Upper lobe of right lung (tissue), 1 donor: ENCODE measurements around the gene ZNF71. TPM values are rescaled to one million over a fixed set of nuclear protein-coding genes. Genes with fewer than 3 reads are reported as not detected.

Source experiments
- ATAC-seq: fragments of 200-7000 bp; cut with Tn5 transposase; one replicate; pipeline ENCODE4 v1.9.1; 2020; ENCODE audit warnings: mild to moderate bottlenecking, moderate library complexity
- DNase-seq: peaks from one replicate; pipeline ENCODE4 v3.0.0-alpha.2; 2020
- H3K27ac ChIP-seq: fragments of 200-600 bp; one replicate; pipeline ENCODE4 v1.8.0; 2022
- H3K27me3 ChIP-seq: fragments of 200-600 bp; one replicate; pipeline ENCODE4 v1.8.0; 2022; ENCODE audit warnings: mild to moderate bottlenecking
- H3K36me3 ChIP-seq: fragments of 200-600 bp; one replicate; pipeline ENCODE4 v1.8.0; 2022
- H3K4me1 ChIP-seq: fragments of 200-600 bp; one replicate; pipeline ENCODE4 v1.8.0; 2022
- H3K4me3 ChIP-seq: fragments of 200-600 bp; one replicate; pipeline ENCODE4 v1.8.0; 2022; ENCODE audit warnings: mild to moderate bottlenecking
- H3K9me3 ChIP-seq: fragments of 200-600 bp; one replicate; pipeline ENCODE4 v1.8.0; 2022
- intact Hi-C: fragments of 100-400 bp; cut with DNase I; formaldehyde crosslinking; loops from one replicate; pipeline ENCODE4 v1.11.0; 2022
- total RNA-seq: library from RNA; stranded (reverse); fragmentation: NEBNext Ultra II Directional; extraction: Animal tissue kit (Norgen Biotek cat#: 25700); gene quantifications from one replicate; pipeline ENCODE4 v1.2.1, GENCODE V29; 2021
- TF ChIP-seq, protein P1 (sequence below): fragments of 200-600 bp; IDR thresholded peaks from one replicate; pipeline ENCODE4 v1.8.0; 2022; ENCODE audit warnings: antibody characterized with exemption
- donor health status: DM: no; HTN: yes; CAD: no; lungs with severe emphysema.

Gene ZNF71
- total RNA-seq, 1 donor from 2014 or later = 7.0 TPM

GRCh38 chr19:56595548-56595899 is 422 bp downstream of the ZNF71 start:
- Histone ChIP-seq H3K36me3 (peaks cover under 1% of the 10 kb centered on the region), H3K27ac (peak overlapping the region; percentile 51), H3K27me3 (no peaks in the 10 kb centered on the region), H3K9me3 (no peaks in the 10 kb centered on the region), H3K4me3 (peak overlapping the region; percentile 91), H3K4me1 (peaks cover 7% of the 10 kb centered on the region)
- TF ChIP-seq, protein P1, sequence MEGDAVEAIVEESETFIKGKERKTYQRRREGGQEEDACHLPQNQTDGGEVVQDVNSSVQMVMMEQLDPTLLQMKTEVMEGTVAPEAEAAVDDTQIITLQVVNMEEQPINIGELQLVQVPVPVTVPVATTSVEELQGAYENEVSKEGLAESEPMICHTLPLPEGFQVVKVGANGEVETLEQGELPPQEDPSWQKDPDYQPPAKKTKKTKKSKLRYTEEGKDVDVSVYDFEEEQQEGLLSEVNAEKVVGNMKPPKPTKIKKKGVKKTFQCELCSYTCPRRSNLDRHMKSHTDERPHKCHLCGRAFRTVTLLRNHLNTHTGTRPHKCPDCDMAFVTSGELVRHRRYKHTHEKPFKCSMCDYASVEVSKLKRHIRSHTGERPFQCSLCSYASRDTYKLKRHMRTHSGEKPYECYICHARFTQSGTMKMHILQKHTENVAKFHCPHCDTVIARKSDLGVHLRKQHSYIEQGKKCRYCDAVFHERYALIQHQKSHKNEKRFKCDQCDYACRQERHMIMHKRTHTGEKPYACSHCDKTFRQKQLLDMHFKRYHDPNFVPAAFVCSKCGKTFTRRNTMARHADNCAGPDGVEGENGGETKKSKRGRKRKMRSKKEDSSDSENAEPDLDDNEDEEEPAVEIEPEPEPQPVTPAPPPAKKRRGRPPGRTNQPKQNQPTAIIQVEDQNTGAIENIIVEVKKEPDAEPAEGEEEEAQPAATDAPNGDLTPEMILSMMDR = no peak
- no peak for DNase-seq
- intact Hi-C loops = no loop called here
- ATAC-seq = peak; percentile 39

- H3K27me3 ChIP-seq = no peaks in the 10 kb centered on the region
- no peak for DNase-seq
- TF ChIP-seq, protein P1 = no peak
- intact Hi-C loops = no loop called here
- peaks cover 5% of the 10 kb centered on the region for H3K36me3 ChIP-seq
- H3K4me1 ChIP-seq = peaks cover 7% of the 10 kb centered on the region
- H3K27ac ChIP-seq = no peak overlapping the region
- no peaks in the 10 kb centered on the region for H3K9me3 ChIP-seq
- H3K4me3 ChIP-seq = no peak overlapping the region
- ATAC-seq = no peak
Observed at GRCh38 chr19:56596676-56597075, 1.6 kb downstream of the ZNF71 start.

DNA sequence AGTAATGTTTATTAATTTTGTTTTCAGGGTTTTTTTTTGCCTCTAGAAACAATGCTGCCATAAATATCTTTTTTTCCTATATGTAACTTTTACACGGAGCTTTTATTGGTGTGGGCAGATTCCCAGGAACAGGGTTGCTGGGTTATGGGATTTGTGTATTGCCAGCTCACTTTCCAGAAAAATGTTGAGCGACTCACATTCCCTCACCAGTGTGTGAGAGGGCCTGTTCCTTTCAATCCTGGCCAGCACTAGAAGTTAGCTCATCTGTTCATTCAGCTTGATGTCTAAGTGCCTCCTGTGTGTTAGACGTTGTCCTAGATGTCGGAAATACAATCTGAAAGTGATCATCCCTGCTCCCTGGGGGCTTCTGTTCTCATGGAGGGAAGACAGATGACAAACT is 2.6 kb downstream of the ZNF71 start:
- TF ChIP-seq, protein P1 = no peak
- H3K9me3 ChIP-seq = no peaks in the 10 kb centered on the region
- H3K27ac ChIP-seq = no peak overlapping the region
- H3K4me1 ChIP-seq = peaks cover 7% of the 10 kb centered on the region
- DNase-seq (no peak), ATAC-seq (no peak)
- H3K27me3 ChIP-seq = no peaks in the 10 kb centered on the region
- H3K4me3 ChIP-seq = no peak overlapping the region
- intact Hi-C loops = no loop called here
- H3K36me3 ChIP-seq = peaks cover 5% of the 10 kb centered on the region

DNA sequence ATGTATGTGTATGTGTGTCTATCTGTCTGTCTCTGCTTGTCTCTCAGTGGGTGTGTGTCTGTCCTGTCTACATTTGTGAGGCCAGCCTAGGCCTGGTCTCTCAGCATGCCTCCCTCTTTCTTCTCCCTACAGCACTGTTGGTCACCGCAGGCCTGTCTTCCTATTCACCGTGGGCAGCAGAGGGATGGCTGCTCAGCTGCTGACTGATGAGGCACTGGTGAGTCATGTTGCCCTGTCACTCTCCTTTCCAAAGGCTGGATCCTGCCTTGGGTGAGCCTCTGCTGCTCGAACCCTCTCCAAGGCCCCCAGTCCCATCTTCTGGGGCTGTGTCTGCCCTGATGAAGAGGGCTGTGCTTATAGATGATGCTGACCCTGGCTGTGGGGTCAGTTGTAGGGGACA is 6.3 kb downstream of the ZNF71 start:
- Histone ChIP-seq H3K4me1 (peaks cover 2% of the 10 kb centered on the region), H3K27ac (no peak overlapping the region), H3K4me3 (no peak overlapping the region), H3K27me3 (no peaks in the 10 kb centered on the region), H3K36me3 (peaks cover 5% of the 10 kb centered on the region), H3K9me3 (peaks cover 25% of the 10 kb centered on the region)
- ATAC-seq (no peak), DNase-seq (no peak)
- intact Hi-C loops = no loop called here
- TF ChIP-seq, protein P1 = no peak

DNA sequence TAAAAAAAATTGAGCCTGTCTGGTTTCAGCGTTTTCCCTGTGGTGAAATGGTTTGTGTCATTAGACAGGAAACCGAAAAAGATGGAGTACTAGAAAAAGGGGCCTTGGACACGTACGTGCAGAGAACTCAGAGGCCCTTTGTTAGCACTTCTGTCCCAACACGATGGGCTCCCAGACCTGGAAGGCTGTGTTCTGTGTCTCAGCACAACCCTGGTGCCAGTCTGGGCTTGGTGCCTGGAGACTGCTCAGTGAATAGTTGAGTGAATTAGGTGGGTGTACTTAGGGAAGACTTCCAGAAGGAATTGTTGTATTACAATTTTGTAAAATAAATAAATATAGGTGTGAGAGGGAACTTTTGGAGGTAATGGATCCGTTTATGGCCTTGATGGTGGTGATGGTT is 8.7 kb downstream of the ZNF71 start:
- no peak overlapping the region for H3K4me3 ChIP-seq
- peaks cover 45% of the 10 kb centered on the region for H3K9me3 ChIP-seq
- intact Hi-C loops = no loop called here
- TF ChIP-seq, protein P1 = no peak
- no peak overlapping the region for H3K27ac ChIP-seq
- peaks cover 5% of the 10 kb centered on the region for H3K36me3 ChIP-seq
- H3K4me1 ChIP-seq = no peaks in the 10 kb centered on the region
- ATAC-seq (no peak), DNase-seq (no peak)
- H3K27me3 ChIP-seq = no peaks in the 10 kb centered on the region

DNA sequence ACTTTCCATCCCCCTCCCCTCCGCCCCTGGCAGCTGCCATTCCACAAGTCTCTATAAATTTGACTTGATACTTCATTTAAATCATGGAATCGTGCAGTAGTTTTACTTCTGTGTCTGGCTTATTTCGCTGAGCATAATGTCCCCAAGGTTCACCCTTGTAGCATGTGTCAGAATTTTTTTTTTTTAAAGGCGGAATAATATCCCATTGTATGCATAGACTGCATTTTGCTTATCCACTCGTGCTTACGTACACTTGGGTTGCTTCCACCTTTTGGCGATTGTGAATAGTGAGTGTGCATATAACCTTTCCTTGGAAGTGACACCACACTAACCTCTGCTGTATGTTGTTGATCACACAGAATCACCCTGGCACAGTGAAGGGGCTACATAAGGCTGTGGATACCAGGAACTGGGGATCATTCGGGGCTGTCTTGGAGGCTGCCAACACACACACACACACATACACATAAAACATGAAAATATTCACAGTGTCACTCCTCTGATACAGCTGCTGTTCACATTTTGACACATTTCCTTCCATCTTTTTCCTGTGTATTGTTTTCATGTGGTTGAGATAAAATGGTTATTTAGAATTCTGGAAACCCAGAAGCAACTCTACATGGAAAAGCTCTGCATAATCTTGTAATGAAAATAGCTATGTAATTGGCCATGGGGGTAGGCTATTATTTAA is 13.3 kb downstream of the ZNF71 start:
- Histone ChIP-seq H3K27ac (no peak overlapping the region), H3K4me3 (no peak overlapping the region), H3K9me3 (peaks cover 52% of the 10 kb centered on the region), H3K27me3 (no peaks in the 10 kb centered on the region), H3K4me1 (no peaks in the 10 kb centered on the region), H3K36me3 (no peaks in the 10 kb centered on the region)
- TF ChIP-seq, protein P1 = no peak
- DNase-seq (no peak), ATAC-seq (no peak)
- intact Hi-C loops = no loop called here
